Stomach (tissue), 9 donors: ENCODE results near the gene SLC35F3. TPM values are rescaled to one million over a fixed set of nuclear protein-coding genes. Genes with fewer than 3 reads are reported as not detected.
"Not testable (repeated sequence)": the region's sequence is repeated elsewhere in the genome, so short reads cannot be mapped to it uniquely, and the experiment has no call there.

Experiments used
- DNase-seq, 2 donors: peaks; one replicate each; pipeline versions ENCODE4 v3.0.0 to v3.0.0-alpha.2; 2013 to 2019
- H3K27ac ChIP-seq, 5 donors: fragments of 200-600 bp in 4 of 5; sonication (generic) in 4 of 5; one replicate each; pipeline ENCODE4 v1.5.1; 2013 to 2019; ENCODE audit warnings: mild to moderate bottlenecking in 1 of 5, moderate library complexity in 1 of 5
- H3K27me3 ChIP-seq, 3 donors: fragments of 200-600 bp; sonication (generic); one replicate each; pipeline ENCODE4 v1.5.1; 2017 to 2019; ENCODE audit warnings: mixed run types in 1 of 3
- H3K36me3 ChIP-seq, 4 donors: fragments of 200-600 bp; sonication (generic); 1 replicate in 3 of 4; 2 replicates in 1 of 4; pipeline ENCODE4 v1.5.1; 2016 to 2019
- H3K4me1 ChIP-seq, 4 donors: fragments of 200-600 bp; sonication (generic); one replicate each; pipeline ENCODE4 v1.5.1; 2016 to 2019
- H3K4me3 ChIP-seq, 4 donors: fragments of 200-600 bp; sonication (generic) in 3 of 4; one replicate each; pipeline ENCODE4 v1.5.1; 2016 to 2019; ENCODE audit warnings: mild to moderate bottlenecking in 1 of 4
- H3K9me3 ChIP-seq, 4 donors: fragments of 200-600 bp; sonication (generic); one replicate each; pipeline ENCODE4 v1.5.1; 2016 to 2019
- CTCF ChIP-seq, 7 experiments: fragments of 450-650 bp in 4 of 7; fragments of 200-600 bp in 3 of 7; sonication (generic) in 3 of 7; IDR thresholded peaks; one replicate each; pipeline ENCODE4 v1.5.1; 2016 to 2019; ENCODE audit warnings: antibody characterized with exemption in 7 of 7, control low read depth in 2 of 7, mild to moderate bottlenecking in 1 of 7
- EP300 ChIP-seq: sonication (generic); formaldehyde crosslinking; IDR thresholded peaks from one replicate; pipeline ENCODE4 v1.6.1; 2017; ENCODE audit warnings: antibody characterized with exemption
- POLR2A ChIP-seq, 4 donors: fragments of 450-650 bp; IDR thresholded peaks; one replicate each; pipeline ENCODE4 v1.6.1; 2016; ENCODE audit warnings: antibody characterized with exemption in 4 of 4, control low read depth in 2 of 4, mild to moderate bottlenecking in 1 of 4, moderate library complexity in 1 of 4
- POLR2AphosphoS5 ChIP-seq, 3 donors: sonication (generic); formaldehyde crosslinking; IDR thresholded peaks; one replicate each; pipeline ENCODE4 v1.6.1; 2016; ENCODE audit warnings: antibody characterized with exemption in 3 of 3
- WGBS, 5 donors: extraction: QIAGEN DNeasy Blood & Tissue Kit in 3 of 5; methylation state at CpG; one replicate each; pipeline versions ENCODE4 v1.1.5 to v1.1.7; 2013 to 2018; 5-methylcytosine and 5-hydroxymethylcytosine counted together
- intact Hi-C: fragments of 100-400 bp; cut with DNase I; formaldehyde crosslinking; loops from one replicate; pipeline ENCODE4 v1.15.1; 2023; ENCODE audit warnings: low total_unique reads
- polyA plus RNA-seq, 3 donors: library from polyadenylated mRNA; stranded (reverse); fragments of 200-250 nt; gene quantifications; one replicate each; pipeline ENCODE4 v1.2.3, GENCODE V29; 2013
- total RNA-seq, 5 donors: library from RNA; depleted of rRNA; stranded (reverse); fragments of >200 nt; gene quantifications; one replicate each; pipeline versions ENCODE4 v1.1.0 to v1.2.3, GENCODE V29; 2014 to 2016
- donor health status: healthy with polysubstance abuse.
- donor health status: Bipolar disorder and iron deficiency.
- donor health status: healthy.

SLC35F3 gene
- total and polyA plus RNA-seq, 8 donors = under 0.01 to 1.5 (median 0.59) TPM; not detected in 2

DNA sequence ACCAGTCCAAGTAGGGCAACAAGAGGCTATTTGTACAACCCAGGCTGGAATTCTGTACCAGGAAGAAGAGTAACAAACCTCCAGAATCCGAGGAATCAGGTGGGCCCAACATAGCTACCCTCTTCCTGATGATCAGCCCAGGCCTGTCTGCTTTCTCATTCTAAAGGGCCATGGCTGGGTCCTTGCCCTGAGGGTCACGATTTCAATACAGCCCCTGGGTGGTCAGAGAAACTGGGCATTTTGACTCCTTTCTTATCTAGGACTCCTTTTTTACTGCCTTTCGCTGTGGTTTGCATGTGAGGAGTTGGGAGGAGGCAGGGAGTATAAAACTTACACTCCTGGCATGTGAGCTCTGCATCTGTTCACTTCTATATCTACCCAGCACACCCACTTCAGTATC, 303.9 kb downstream of the SLC35F3 start:
- 35 to 73% (median 62%) methylated on average over 3 of the region's 3 CpGs for WGBS, 5 donors
- intact Hi-C loops = no loop called here

GRCh38 chr1:234208791-234209190, 304.3 kb downstream of the SLC35F3 start:
- intact Hi-C loops = no loop called here
- Histone ChIP-seq H3K4me3 (no peak overlapping the region), H3K27me3 (peaks cover 3 to 22% (median 7%) of the 10 kb centered on the region in 3 donors), H3K36me3 (no peaks in the 10 kb centered on the region), H3K4me1 (peaks cover 0 to 11% (median 3%) of the 10 kb centered on the region in 4 donors), H3K27ac (no peak overlapping the region), H3K9me3 (no peaks in the 10 kb centered on the region)
- 42 to 73% (median 56%) methylated on average over 1 of the region's 1 CpG for WGBS, 5 donors
- TF ChIP-seq POLR2AphosphoS5 (IDR thresholded peaks at IDR 0.05) = no peak
- DNase-seq = no peak

More for the DNA sequence above, 303.9 kb downstream of the SLC35F3 start:
- Histone ChIP-seq H3K4me1 (peaks cover 0 to 6% (median 0%) of the 10 kb centered on the region in 4 donors), H3K27me3 (peaks cover under 1 to 19% (median 7%) of the 10 kb centered on the region in 3 donors), H3K4me3 (no peak overlapping the region), H3K9me3 (no peaks in the 10 kb centered on the region), H3K36me3 (no peaks in the 10 kb centered on the region), H3K27ac (no peak overlapping the region)
- no peak for DNase-seq
- no peak for TF ChIP-seq POLR2A (IDR thresholded peaks at IDR 0.05)
- TF ChIP-seq CTCF (IDR thresholded peaks at IDR 0.05) = no peak
- no peak for TF ChIP-seq POLR2AphosphoS5 (IDR thresholded peaks at IDR 0.05)
- TF ChIP-seq EP300 = no peak

DNA sequence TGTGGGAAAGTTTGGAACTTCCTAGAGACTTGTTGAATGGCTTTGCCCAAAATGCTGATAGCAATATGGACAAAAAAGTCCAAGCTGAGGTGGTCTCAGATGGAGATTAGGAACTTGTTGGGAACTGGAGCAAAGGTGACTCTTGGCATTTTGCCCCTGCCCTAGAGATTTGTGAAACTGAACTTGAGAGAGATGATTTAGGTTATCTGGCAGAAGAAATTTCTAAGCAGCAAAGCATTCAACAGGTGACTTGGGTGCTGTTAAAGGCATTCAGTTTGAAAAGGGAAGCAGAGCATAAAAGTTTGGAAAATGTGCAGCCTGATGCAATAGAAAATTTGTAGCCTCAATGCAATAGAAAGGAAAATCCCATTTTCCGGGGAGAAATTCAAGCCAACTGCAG, 306.0 kb downstream of the SLC35F3 start:
- H3K4me3 ChIP-seq, H3K9me3 ChIP-seq, H3K27ac ChIP-seq, H3K36me3 ChIP-seq, intact Hi-C loops, DNase-seq: not testable (repeated sequence)
- WGBS, 5 donors = 92 to 100% (median 94%) methylated on average over 1 of the region's 1 CpG
- Histone ChIP-seq H3K27me3 (peaks cover 9 to 38% (median 23%) of the 10 kb centered on the region in 3 donors), H3K4me1 (peaks cover 11 to 27% (median 19%) of the 10 kb centered on the region in 4 donors)

GRCh38 chr1:234211855-234212254, 307.4 kb downstream of the SLC35F3 start:
- WGBS, 5 donors = 53 to 76% (median 62%) methylated on average over 2 of the region's 2 CpGs
- Histone ChIP-seq H3K4me1 (peaks cover 11 to 29% (median 19%) of the 10 kb centered on the region in 4 donors), H3K27me3 (peaks cover 9 to 52% (median 26%) of the 10 kb centered on the region in 3 donors)
- H3K4me3 ChIP-seq, H3K27ac ChIP-seq, H3K36me3 ChIP-seq, DNase-seq, intact Hi-C loops, H3K9me3 ChIP-seq: not testable (repeated sequence)

GRCh38 chr1:234212764-234213657, 308.5 kb downstream of the SLC35F3 start:
- H3K27me3 ChIP-seq = peaks cover 9 to 52% (median 26%) of the 10 kb centered on the region in 3 donors
- 40 to 48% (median 42%) methylated on average over 4 of the region's 4 CpGs for WGBS, 5 donors
- DNase-seq = peak in 1 of 2 donors; percentile 70
- H3K36me3 ChIP-seq = no peaks in the 10 kb centered on the region
- H3K4me1 ChIP-seq = peaks cover 11 to 29% (median 19%) of the 10 kb centered on the region in 4 donors
- no peak overlapping the region for H3K4me3 ChIP-seq
- H3K9me3 ChIP-seq = no peaks in the 10 kb centered on the region
- H3K27ac ChIP-seq = no peak overlapping the region
- intact Hi-C loops = no loop called here
- peak in 3 of 7 experiments; percentile 7 to 20 (median 10) for TF ChIP-seq CTCF (IDR thresholded peaks at IDR 0.05)
- no peak for TF ChIP-seq POLR2A (IDR thresholded peaks at IDR 0.05)
- no peak for TF ChIP-seq POLR2AphosphoS5 (IDR thresholded peaks at IDR 0.05)
- no peak for TF ChIP-seq EP300
